HG03439 (cell line): ENCODE results near the gene SNRPA.
A peak's percentile ranks its signal among the peaks of the same experiment; 100 is the strongest.
"Not testable (repeated sequence)": the region's sequence is repeated elsewhere in the genome, so short reads cannot be mapped to it uniquely, and the experiment has no call there.

Source experiments
- ATAC-seq: cut with Tn5 transposase; IDR thresholded peaks from one replicate; pipeline ENCODE4 v1.9.1; 2021; ENCODE audit warnings: mild to moderate bottlenecking, moderate library complexity; ENCODE audit not compliant: unreplicated experiment

Gene SNRPA

DNA sequence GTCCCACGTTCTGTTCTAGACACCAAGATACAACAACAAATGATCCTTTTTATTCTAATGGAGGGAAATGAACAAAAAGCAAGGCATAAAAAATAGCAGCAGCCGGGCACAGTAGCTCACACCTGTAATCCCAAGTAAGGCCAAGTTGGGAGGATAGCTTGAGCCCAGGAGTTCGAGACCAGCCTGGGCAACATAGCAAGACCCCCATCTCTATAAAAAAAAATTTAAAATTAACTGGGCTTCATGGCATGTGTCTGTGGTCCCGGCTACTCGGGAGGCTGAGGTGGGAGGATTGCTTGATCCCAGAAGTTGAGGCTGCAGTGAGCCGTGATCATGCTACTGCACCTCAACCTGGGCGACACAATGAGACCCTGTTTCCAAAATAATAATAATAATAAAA is 25.4 kb downstream of the SNRPA start:
- no peak for ATAC-seq

DNA sequence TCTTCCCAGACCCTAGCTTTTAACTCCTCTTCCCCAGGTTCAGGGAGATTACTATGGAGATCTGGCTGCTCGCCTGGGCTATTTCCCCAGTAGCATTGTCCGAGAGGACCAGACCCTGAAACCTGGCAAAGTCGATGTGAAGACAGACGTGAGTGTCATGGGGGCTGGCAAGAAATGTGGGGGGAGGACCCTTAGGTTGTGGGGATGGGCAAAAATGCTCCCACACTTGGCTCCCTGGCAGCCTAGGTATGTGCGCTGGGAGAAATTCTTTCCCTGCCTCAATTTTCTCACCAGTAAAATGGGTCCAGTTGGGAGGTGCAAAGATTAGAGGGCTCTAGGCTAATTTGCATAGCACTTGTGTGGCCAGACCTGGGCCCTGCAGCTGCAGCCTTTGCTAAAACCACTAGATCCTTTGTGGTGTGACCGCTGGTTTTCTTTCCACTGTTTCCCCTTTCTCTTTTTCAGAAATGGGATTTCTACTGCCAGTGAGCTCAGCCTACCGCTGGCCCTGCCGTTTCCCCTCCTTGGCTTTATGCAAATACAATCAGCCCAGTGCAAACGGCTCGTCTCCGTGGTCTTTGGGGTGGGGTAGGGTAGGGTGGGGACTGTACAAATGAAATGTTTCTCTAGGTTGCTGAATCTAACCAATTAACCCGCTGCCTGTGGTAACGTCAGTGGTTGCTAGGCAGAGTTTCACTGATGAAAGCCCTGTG is 26.1 kb downstream of the SNRPA start:
- ATAC-seq, result peak; percentile 68

DNA sequence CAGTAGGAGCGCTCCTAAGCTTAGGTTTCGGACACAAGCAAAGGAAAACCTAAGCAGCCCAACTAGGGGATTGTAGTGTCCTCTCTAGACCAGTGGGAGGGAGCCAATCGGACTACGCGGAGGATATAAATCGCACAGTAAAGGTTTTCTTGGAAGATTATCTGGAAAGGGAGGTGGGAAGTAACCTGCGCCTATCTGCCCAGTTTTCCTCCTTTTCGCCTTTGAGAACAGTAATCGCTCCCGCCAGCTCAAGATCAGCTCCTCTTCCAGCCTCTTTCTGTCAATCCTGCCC is 26.6 kb downstream of the SNRPA start:
- no peak for ATAC-seq

DNA sequence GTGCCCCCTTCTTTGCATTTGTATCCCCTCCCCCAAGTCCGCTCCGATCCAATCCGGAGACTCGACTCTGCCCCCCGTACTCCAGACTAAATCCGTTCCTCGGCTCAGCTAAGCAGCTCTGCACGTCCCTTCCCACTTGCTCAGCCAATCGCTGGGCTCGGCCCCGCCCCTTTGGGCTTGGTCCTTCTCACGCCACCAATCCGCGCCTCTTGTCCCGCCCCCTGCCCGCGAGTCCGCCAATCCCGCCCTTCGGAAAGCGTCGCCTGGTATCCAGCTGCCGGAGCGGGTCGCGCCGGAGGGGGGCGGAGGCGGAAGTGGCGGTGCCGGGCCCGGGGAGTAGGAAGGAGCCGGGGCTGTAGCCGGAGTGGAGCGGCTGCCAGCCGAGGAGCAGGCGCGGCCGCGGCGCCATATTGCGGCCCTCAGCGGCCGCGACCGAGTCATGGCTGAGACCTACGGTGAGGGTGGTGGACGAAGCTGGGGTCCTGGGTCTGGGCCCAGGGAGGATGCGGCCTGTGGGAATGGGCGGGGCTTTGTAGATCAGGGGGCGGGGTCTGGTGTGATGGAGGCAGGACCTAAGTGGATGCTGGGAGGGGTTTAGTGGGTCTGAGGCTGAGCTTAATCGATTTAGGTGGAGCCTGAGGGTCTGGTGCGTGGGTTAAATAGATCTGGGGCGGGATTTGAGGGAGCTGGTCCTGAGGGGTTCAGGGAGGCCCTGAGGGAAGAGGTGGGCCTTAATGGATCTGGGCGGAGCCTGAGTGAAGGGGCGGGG is 27.1 kb downstream of the SNRPA start, which contains the start of gene RAB4B:
Gene RAB4B, plus strand, starts transcription at position 311 of the 769 bp plus-strand sequence. Its CDS starts 129 bp downstream, at position 440.
- peak; percentile 60 for ATAC-seq

DNA sequence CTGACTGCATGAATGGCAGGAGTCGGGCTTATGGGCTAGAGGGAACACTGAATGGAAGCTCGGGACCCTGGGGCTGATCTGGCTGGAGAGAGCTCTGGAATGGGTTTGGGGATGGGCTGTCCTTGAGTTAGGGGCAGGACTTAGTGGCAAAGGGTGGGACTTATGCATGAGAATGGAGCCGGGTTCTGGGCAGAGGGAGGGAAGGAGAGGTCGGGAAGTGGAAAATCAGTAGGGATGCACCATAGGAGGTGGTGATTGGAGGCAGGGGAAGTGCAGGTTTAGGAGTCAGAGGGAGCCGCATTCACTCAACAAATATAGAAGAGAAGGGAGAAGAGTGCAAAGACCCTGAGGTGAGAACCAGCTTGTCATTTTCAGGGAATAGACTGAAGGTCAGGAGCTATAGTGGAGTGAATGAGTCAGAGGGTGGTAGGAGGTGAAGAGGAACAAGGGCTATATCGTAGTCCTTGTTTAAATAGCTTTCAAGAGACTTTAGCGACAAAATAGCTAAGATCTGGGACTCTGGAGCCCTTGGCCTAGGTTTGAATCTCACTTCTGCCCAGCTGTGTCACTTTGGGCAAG is 27.8 kb downstream of the SNRPA start:
- ATAC-seq, result no peak

DNA sequence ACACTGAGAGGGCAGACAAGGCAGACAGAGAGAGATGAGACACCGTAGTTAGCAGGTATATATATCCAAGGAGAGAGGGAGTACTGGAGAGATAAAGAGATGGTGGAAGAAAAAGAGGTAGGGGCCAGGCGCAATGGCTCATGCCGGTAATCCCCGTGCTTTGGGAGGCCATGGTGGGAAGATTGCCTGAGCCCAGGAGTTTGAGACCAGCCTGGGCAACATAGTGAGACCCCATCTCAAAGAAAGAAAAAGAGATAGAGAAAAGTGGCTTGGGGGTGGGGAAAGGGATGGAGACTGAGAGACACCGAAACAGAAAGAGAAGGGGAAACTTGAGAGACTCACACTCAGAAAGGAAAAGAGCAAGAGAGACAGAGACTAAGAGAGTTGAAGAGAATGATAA is 29.6 kb downstream of the SNRPA start:
- no peak for ATAC-seq

DNA sequence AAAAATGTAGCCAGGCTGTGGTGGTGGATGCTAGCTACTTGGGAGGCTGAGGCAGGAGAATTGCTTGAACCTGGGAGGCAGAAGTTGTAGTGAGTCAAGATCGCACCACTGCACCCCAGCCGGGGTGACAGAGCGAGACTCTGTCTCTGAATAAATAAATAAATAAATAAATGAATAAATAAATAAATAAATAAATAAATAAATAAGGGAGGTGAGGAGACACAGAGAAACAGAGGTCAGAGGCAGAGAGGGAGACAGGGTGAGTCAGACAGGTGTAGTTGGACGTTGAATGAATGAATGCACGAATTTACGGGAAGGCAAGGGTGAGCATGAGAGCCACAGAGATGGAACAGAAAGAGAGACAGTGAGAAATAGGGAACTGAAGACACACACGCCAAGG is 30.1 kb downstream of the SNRPA start:
- ATAC-seq, result no peak

DNA sequence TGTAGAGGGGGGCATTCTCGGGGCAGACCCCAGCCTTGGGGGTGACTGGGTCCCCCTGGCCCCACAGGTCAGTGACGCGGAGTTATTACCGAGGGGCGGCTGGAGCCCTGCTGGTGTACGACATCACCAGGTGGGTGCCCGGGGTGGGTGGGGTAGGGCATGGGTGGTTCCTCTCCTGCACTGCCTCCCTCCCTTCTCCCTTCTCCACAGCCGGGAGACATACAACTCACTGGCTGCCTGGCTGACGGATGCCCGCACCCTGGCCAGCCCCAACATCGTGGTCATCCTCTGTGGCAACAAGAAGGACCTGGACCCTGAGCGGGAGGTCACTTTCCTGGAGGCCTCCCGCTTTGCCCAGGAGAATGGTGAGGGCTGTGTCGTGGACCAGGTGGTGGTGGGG is 32.7 kb downstream of the SNRPA start:
- ATAC-seq, result no peak

DNA sequence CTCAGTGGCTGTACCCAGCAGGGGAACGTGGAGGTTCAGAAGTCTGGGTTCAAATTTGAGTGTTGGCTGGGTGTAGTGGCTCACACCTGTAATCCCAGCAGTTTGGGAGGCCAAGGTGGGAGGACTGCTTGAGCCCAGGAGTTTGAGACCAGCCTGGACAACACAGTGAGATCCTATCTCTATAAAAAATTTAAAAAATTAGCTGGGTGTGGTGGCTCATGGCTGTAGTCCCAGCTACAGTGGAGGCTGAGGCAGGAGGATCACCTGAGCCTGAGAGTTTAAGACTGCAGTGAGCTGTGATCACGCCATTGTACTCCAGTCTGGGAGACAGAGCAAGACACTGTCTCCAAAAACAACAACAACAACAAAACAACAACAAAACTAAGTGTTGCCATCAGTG is 33.1 kb downstream of the SNRPA start:
- ATAC-seq, result not testable (repeated sequence)

DNA sequence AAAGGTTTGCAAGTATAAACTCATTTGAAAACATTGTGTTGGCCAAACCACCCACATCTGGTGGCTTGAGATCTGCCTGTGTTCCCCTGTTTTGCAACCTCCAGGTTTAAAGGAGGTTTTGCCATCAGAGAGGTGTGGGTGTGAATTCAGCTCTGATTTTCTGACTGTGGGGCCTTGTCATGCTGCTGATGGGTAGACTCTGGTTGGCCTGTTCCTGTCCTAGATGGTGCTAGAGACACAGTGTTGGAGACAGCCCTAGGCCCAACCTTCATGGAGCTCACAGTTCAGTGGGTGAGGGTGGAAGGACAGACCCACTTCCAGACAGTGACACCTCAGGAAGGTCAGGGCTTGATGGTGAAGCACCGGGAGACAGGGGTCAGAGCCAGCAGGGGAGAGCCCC is 34.5 kb downstream of the SNRPA start:
- no peak for ATAC-seq

DNA sequence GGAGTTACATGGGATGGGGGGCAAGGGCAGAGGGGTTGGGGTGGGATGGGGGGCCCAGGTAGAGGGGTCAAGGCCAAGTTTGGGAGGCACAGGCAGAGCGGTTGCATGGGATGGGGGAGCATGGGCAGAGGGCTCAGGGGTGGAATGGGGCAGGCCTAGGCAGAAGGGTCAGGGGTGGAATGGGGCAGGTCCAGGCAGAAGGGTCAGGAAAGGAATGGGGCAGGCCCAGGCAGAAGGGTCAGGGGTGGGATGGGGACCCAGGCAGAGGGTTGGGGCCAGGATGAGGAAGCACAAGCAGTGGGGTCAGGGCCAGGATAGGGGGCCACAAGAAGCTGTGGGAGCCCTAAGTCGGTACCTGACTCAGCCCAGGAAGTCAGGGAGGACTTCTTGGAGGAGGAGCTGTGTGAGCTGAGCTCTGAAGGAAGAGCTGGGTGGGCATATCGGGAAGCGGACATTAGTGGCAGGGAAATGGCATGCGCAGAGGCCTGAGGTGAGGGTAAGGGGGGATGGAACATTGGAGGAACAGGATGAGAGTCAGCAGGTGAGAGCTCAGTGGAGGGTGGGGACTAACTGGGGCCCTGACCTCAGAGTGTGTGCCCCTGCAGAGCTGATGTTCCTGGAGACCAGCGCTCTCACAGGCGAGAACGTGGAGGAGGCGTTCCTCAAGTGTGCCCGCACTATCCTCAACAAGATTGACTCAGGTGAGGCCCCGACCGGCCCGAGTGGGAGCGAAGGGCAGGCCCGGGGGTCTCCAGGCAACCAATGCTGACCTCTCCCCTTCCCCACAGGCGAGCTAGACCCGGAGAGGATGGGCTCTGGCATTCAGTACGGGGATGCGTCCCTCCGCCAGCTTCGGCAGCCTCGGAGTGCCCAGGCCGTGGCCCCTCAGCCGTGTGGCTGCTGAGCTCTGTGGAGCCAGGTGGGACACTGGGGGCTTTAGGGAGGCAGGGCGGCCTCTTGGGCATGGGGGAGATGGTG is 35.3 kb downstream of the SNRPA start:
- no peak for ATAC-seq

DNA sequence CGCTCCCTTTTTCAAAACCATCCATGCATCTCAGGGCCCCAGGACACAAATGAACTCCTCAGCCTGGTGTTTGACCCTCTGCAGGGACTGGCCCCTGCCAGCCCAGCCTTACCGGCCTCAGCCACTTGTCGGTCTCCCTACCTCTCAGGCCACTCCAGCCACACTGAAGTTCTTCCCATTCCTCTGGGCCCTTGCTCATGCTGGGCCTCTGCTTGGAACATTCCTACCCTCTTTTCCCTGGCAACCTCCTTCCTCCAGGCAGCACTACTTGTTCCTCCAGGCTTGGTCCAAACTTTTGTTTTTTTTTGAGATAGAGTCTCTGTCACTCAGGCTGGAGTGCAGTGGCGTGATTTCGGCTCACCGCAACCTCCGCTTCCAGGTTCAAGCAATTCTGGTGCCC is 40.3 kb downstream of the SNRPA start:
- no peak for ATAC-seq

DNA sequence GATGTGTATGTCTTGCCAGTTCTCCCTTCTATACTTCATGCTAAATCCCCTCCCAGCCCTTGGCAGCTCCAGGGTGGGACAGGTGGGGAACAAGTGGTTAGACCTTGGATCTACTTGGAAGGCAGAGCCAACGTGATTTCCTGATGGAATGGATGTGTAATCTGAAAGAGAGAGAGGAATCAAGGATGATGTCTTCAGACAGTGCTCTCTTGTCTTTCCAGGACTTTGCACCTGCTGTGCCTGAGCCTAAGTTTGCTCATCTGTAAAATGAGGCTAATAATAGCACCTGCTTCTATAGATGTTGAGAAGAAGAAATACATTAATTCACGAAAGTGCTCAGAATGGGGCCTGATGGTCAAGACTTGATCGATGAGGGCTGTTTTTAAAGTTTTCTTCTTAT is 41.0 kb downstream of the SNRPA start:
- ATAC-seq, result no peak

DNA sequence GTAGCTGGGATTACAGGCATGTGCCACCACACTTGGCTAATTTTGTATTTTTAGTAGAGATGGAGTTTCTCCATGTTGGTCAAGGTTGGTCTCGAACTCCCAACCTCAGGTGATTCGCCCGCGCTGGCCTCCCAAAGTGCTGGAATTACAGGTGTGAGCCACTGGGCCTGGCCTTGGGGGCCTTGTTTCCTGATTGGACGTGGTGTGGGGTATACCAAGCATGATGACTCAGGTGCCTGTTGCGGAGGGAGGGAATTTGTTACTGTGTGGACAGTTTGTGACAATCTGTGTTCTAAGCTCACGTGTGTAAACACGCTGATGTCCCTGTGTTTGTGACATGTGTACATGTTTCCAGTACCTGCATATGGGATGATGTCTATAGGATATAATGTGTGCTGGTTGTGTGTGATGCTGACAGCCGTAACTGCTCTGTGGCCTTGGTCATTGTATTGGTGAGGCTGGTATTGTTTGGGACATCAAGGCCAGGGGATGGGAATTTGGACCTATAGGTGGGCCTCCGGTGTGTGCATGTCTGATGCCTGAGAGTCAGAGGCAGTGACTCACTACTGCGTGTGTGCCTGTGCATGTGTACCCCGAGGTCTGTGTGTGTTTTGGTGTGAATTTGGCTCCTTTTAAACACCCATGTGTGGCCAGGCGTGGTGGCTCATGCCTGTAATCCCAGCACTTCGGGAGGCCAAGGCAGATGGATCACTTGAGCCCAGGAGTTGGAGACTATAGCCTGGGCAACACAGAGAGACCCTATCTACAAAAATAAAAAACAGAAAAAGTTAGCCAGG is 46.4 kb downstream of the SNRPA start:
- no peak for ATAC-seq

DNA sequence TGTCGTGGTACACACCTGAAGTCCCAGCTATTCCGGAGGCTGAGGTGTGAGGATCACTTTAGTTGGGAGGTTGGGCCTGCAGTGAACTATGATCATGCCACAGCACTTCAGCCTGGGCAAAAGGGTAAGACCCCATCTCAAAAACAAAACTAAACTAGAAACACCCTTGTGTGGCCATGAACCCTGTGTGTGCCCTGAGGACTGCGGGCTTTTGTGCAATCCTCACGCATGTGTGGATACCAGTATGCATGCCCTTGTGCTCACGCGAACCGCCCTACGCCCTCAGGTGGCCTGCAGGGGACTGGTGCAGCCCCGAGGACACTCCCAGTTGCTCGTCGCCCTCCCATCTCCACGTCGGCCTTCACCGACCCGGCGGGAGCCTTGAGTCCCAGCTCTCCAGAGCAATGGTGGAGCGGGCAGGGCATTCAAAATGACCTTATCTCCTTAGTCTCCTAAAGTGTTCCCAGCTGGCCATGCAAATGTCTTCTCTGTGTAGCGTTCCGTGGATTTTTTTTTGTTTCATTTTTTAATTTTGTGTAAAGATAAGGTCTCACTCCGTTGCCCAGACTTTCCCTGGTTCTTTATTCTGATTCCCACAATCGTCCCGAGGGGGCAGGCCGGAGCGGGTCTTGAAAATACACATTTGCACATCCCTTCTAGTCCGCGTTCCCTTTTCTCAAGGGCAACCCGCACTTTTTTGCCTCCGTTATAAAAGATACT is 47.1 kb downstream of the SNRPA start:
- peak; percentile 20 for ATAC-seq

DNA sequence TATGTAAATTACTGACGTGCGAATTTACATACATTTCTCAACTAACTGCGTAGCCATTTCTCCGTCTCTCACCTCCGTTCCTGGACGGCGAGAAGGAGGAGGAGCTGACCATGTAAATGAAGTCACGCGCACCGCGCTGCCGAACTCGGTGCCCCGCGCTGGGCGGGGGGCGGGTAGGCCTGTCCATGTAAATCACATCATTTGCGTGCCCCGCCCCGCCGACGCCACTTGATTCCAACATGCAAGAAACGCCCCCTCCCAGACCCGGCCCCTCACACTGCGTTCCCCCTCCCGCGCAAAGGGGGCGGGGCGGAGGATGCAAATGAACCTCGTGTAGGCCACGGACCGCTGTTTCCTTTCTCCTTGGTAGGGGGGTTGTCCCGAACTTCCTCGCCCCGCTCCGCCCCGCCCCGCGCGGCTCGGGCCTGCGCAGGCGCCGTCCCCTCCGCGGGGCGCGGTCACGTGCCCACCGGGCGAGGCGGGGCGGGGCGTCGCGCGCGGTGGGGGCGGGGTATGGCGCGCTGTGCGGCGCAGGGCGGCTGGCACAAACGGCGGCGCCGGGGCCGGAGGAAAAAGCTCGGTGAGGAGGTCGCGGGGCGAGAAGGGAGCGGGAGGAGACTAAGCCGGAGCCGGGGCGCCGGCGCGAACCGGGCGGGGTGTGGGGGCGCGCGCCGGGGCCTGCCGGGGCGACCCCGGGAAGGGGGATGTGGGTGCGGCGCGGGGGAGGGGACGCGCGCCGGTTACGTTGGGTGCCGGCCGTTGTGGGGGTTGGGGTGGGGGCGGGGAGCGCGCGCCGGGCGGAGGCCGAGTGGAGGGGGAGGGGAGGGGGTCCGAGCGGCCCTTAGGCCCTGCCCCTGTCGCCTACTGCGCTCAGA is 47.9 kb downstream of the SNRPA start, which contains the start of gene EGLN2:
Gene EGLN2, plus strand, starts transcription at position 509 of the 875 bp plus-strand sequence. CDS start 1,382 bp downstream, outside the sequence.
- ATAC-seq, result peak; percentile 80

DNA sequence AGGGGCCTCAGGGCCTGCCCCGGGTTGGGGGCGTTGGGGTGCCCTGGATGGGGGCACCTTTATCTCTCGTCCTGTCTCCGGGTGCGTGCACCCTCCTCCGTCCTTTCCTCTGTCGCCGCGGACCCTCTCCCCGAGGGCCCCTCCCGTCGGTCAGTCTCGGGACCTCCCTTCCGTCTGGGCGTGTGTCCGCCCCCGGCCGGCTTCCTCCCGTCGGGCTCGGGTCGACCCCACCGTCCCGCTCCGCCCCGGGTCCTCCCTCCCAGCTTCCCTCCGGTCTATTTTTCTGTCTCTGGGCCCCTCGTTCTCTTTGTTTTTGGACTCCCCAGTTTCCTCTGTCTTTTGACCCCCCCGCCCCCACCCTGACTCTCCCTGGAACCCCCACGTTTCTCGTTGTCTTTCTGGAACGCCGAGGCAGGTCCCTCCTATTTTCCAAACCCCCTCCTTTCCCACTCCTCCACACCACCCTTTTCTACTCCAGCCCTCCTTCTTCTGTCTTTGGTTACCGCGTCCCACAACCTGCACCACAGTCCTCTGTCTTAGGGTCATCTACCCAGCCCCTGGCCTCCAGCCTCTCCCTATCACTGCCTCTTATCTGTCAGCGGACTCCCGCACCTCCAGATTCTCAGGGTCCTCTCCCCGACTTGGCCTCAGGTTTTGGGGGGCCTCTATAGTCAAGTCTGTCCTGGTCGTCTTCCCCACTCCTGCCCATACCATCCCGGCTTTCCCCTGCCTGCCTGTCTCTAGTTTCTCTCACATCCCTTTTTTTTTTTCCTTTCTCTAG is 48.7 kb downstream of the SNRPA start:
- no peak for ATAC-seq
